Head of caudate nucleus (tissue), 42 donors: ENCODE results near the gene SEPHS1.
"Not testable (repeated sequence)": the region's sequence is repeated elsewhere in the genome, so short reads cannot be mapped to it uniquely, and the experiment has no call there.

ENCODE experiments used
- DNase-seq, 42 donors: peaks; one replicate each; pipeline versions ENCODE4 v3.0.0 to v3.0.0-alpha.2; 2020 to 2021; ENCODE audit warnings: mixed read lengths in 7 of 42
- intact Hi-C: fragments of 100-400 bp; cut with DNase I; formaldehyde crosslinking; loops from one replicate; pipeline ENCODE4 v1.15.0; 2022

SEPHS1 gene

GRCh38 chr10:13302821-13303555 is 45.1 kb downstream of the SEPHS1 start:
- DNase-seq: no peak
- intact Hi-C loops: loop anchor here (5.0 kb wide), 2 partner anchors 44 to 141 kb away; partner anchors contain the start of genes MCM10 and SEPHS1

GRCh38 chr10:13299437-13300287 is 48.4 kb downstream of the SEPHS1 start, which contains the start of gene PHYH:
TSS of gene PHYH (minus strand) at chr10:13300064. CDS start at chr10:13300042, 22 bp downstream.
- intact Hi-C loops: loop anchor here (5.0 kb wide), 2 partner anchors 48 to 137 kb away; partner anchors contain the start of genes MCM10 and SEPHS1
- DNase-seq: peak; percentile 67 to 96 (median 91)

GRCh38 chr10:13298748-13299436 is 49.2 kb downstream of the SEPHS1 start:
- no peak for DNase-seq
- intact Hi-C loops: no loop called here

- intact Hi-C loops: no loop called here
These were observed 51.6 kb downstream of the SEPHS1 start for GRCh38 chr10:13296476-13296875.

GRCh38 chr10:13294784-13295183 is 53.3 kb downstream of the SEPHS1 start:
- intact Hi-C loops: no loop called here
- DNase-seq: no peak

More at GRCh38 chr10:13296476-13296875, 51.6 kb downstream of the SEPHS1 start:
- DNase-seq: peak in 1 of 42 donors; percentile 28

GRCh38 chr10:13291821-13292773 is 56.0 kb downstream of the SEPHS1 start:
- intact Hi-C loops: no loop called here
- DNase-seq: no peak

GRCh38 chr10:13291061-13291460 is 57.0 kb downstream of the SEPHS1 start:
- DNase-seq: no peak
- intact Hi-C loops: no loop called here

- intact Hi-C loops: no loop called here
- DNase-seq: no peak
These were observed 64.0 kb downstream of the SEPHS1 start for GRCh38 chr10:13284050-13284449.

GRCh38 chr10:13282348-13282747 is 65.7 kb downstream of the SEPHS1 start:
- intact Hi-C loops: not testable (repeated sequence)

GRCh38 chr10:13276749-13277365 is 71.2 kb downstream of the SEPHS1 start:
- DNase-seq: peak in 2 of 42 donors; percentile 6 to 7
- intact Hi-C loops: no loop called here

More at GRCh38 chr10:13282348-13282747, 65.7 kb downstream of the SEPHS1 start:
- DNase-seq: not testable (repeated sequence)

GRCh38 chr10:13276146-13276545 is 71.9 kb downstream of the SEPHS1 start:
- peak in 1 of 42 donors; percentile 30 for DNase-seq
- intact Hi-C loops: not testable (repeated sequence)

GRCh38 chr10:13272164-13272571 is 75.9 kb downstream of the SEPHS1 start:
- intact Hi-C loops: no loop called here
- DNase-seq: peak; percentile 43 to 91 (median 78)

GRCh38 chr10:13271552-13272163 is 76.4 kb downstream of the SEPHS1 start:
- intact Hi-C loops: no loop called here
- DNase-seq: peak in 36 of 42 donors; percentile 5 to 77 (median 40)

- intact Hi-C loops: no loop called here
- DNase-seq: no peak
These were observed 77.1 kb downstream of the SEPHS1 start for GRCh38 chr10:13270877-13271551.

- DNase-seq: no peak
- intact Hi-C loops: no loop called here
These were observed 79.3 kb downstream of the SEPHS1 start for GRCh38 chr10:13268841-13269240.

GRCh38 chr10:13268310-13268709 is 79.8 kb downstream of the SEPHS1 start:
- no peak for DNase-seq
- intact Hi-C loops: no loop called here
